NCI-H345 treated with DMSO at 0.1 percent for 48 hours (cell line): ENCODE data around the gene MRPL36.
A peak's percentile ranks its signal among the peaks of the same experiment; 100 is the strongest.
"Not testable (repeated sequence)": the region's sequence is repeated elsewhere in the genome, so short reads cannot be mapped to it uniquely, and the experiment has no call there.

Experiments used
- DNase-seq: peaks from one replicate; lab custom pipeline; 2025; ENCODE audit not compliant: unreplicated experiment; lab: John Stamatoyannopoulos, UW

Gene MRPL36

DNA sequence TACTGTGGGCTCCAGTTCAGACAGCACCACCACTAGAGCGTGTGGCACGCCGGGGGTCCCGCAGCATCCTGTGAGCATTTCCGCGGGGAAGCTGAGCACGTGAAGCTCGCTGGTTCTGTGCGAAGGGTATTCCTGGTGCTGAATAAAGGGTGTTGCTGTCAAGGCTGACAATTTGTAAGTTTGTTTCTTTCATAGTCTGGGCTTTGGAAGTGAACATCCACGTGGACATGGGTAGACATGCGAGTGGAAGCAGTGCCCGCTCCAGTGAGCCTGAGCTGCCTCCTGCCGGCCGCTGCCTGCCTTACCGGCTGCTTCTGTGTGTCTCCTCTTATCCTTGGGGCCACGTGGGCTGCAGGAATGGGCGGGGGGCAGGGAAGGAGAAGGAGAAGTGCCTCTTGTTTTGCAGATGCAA, 16.2 kb upstream of the MRPL36 start:
- no peak for DNase-seq

DNA sequence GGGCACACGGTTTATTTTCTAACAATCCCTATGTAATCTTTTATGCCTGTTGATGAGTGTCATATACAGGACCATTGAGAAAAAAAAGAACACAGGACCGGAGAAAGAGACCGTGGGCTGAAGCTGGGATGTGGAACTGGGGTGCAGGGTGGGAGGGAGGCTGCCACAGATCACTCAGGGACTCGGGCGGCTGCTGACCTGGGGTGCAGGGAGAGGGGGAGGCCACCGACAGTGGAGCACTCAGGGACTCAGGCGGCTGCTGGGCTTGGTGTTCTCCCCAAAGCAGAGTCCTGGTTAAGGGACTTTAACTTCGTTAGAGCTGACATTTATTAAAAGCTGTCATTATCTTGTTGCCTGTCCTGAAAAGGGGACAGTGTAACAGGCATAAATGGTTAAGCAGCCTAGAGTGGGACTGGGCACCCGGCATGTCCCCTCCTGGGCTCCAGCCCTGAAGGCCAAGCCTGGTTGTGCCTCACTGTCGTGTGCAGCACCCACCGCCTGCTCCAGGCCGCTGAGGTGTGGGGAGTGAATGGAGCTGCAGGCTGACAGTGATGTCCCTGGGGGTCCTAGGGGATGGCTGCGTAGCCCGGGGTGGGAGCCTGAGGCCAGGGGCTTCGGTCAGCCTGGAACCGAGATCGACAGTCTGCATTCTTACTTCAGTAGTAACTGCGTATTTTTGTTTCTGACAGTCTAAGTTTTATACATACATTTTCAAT, 15.6 kb upstream of the MRPL36 start:
- no peak for DNase-seq

- no peak for DNase-seq
Observed at GRCh38 chr5:1814183-1815020, 14.8 kb upstream of the MRPL36 start.

DNA sequence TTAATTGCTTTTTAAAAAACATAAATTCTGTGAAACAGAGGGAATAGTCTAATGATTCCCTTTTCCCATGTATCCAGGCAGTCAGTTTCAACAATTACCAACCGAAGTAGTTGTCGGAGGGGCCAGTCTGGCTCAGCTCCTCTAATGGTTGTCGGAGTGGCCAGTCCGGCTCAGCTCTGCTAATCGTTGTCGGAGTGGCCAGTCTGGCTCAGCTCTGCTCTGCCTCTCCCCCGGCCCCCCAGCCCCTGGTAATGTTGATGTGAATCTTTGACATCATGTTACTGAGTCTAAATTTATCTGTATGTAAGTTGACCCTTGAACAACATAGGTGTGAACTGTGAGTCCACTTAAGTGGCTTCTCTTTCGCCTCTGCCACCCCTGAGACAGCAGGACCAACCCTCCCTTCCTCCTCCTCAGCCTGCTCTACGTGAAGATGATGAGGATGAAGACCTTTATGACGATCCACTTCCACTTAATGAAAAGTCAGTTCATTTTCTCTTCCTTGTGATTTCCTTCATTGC, 11.0 kb upstream of the MRPL36 start:
- no peak for DNase-seq

- no peak for DNase-seq
Observed at GRCh38 chr5:1809416-1810035, 9.9 kb upstream of the MRPL36 start.

GRCh38 chr5:1808439-1808838, 8.8 kb upstream of the MRPL36 start:
- DNase-seq, result no peak

DNA sequence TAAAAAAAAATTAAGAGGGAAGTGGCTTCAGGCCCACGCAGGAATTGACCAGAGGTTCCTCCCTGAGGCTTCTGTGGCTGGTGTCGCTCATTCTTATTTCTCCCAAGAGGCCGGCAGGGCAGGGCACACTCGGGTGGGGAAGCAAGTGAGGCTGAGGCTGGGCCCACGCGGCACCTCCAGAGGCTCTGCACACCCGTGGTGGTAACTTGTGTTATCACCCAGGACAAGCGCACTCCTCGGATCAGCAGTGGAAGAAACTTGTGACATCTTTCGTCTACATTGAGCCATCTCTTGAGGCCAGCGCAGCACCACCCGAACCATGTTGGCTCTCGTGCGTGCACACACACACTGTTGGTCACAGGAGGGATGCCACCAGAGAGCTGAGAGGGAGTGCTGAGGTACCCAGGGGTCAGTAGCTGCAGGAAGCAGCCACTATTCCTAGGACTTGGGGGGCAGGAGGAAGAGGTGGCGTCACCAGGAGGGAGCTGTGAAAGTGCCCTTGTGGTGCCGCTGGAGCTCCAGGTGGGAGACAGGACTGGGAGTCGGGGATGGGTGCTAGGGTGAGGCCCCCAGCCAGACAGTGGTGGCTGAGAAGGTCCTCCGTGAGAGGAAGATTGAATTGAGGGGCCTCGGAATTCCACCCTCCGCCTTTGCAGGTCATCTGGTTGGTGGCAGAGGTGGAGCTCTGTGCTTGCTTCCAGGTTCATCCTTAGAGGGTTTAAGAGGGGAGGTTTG, 8.0 kb upstream of the MRPL36 start:
- no peak for DNase-seq

- DNase-seq, result no peak
Observed at GRCh38 chr5:1806974-1807373, 7.3 kb upstream of the MRPL36 start.

GRCh38 chr5:1806199-1806598, 6.6 kb upstream of the MRPL36 start:
- no peak for DNase-seq

- no peak for DNase-seq
Observed at GRCh38 chr5:1805736-1806135, 6.1 kb upstream of the MRPL36 start.

DNA sequence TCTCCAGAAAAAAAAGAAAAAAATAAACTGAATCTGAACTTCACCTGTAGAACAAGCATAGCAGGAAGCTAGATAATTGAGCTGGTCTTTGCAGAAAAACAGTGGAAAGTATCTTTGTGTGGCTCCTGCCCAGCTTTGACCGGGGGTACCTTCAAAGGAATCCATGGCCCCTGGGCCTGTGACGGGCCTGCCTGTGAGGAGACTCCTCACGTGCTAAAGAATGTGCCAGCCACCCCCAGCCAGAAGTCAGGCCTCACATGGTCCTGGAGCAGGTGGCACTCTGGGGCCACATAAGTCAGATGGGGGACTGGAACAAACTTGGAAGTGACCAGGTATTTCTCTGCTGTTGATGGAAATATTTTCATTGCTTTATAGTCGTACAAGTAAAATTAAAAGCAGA, 5.7 kb upstream of the MRPL36 start:
- no peak for DNase-seq

DNA sequence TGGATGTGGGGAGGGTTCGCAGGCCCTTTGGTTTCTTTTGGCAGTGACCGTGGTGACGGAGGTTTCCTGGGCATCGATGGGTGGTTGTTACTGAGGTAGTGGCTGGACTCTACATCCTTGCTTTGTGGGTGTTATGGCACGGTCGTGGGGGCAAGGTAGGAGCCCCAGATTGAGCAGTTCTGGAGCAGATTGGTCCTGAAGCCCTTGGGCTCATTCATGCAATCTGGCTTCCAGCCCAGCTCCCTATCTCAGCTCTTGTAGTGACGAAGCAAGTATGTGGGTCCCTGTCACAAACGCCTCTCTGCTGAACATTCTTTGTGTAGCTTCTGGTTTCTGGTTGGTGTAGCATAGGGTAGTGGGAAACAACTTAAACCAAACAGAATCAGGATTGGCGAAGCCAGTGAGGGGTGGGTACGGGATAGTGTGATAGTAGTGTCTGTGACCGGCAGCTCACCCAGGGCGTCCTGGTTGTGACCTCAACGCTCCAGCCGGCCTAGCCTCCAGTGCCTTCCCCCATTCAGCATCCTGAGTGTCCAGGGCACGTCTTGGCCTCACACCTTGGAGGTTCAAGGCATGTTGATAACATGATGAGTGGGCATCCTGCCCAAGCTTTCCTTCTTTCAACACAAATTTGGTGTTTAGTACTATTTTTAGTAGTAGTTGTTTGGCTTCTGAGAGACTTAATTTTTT, 4.5 kb upstream of the MRPL36 start:
- no peak for DNase-seq

DNA sequence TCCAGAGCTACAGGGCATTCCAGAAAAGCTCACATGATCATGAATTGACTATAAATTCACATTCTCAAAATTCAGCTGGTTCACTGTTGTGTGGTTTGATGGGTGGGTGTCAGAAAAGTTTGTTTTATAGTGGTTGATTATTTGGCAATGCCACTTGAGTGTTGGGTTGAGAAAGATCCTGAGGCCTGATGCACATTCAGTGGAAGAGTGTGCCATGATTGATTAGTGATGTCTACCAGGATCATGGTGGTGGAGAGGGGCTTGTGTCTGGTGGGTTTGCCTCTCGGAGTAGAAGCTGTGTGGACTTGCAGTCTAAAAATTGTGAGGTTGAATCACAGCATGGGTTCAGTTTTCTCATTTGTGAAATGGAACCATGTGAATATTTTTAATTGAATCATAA, 3.6 kb upstream of the MRPL36 start:
- DNase-seq, result no peak

GRCh38 chr5:1801967-1802295, 2.3 kb upstream of the MRPL36 start:
- DNase-seq, result no peak

GRCh38 chr5:1801222-1801966, 1.8 kb upstream of the MRPL36 start, which contains the start of gene NDUFS6:
TSS of gene NDUFS6 (plus strand) at chr5:1801407. CDS start at chr5:1801418, 11 bp downstream.
- DNase-seq, result peak; percentile 79

- peak; percentile 79 for DNase-seq
Observed at GRCh38 chr5:1800472-1801221, 1.0 kb upstream of the MRPL36 start.

GRCh38 chr5:1799110-1799601, 481 bp downstream of the MRPL36 start:
- DNase-seq, result no peak

DNA sequence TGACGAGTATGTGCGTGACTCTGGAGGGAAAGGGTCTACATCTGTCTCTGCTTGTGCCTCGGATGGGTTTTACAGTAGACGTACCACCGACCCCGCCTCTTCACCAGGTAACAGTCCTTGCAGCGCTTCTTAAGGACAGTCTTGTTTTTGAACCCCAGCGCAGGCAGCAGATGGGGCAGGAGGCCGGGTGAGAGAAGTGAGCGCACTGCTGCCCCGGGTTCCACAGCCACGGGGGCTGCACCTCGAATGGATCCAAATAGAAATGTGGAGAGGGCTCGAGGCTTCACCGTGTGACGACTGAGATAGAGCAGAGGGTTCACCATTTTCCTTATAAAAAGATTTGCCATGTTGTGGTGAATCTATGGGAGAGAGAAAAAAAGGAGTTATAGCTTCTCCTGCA, 1.0 kb downstream of the MRPL36 start:
- not testable (repeated sequence) for DNase-seq

- no peak for DNase-seq
Observed at GRCh38 chr5:1797855-1798254, 1.8 kb downstream of the MRPL36 start.
